ENCODE data around the gene MROH8. TPM values are rescaled to one million over a fixed set of nuclear protein-coding genes. Genes with fewer than 3 reads are reported as not detected.
"Not testable (repeated sequence)": the region's sequence is repeated elsewhere in the genome, so short reads cannot be mapped to it uniquely, and the experiment has no call there.

MROH8 gene
- total RNA-seq, 4 donors from 2014 or later = 1.6 to 6.2 (median 3.2) TPM

DNA sequence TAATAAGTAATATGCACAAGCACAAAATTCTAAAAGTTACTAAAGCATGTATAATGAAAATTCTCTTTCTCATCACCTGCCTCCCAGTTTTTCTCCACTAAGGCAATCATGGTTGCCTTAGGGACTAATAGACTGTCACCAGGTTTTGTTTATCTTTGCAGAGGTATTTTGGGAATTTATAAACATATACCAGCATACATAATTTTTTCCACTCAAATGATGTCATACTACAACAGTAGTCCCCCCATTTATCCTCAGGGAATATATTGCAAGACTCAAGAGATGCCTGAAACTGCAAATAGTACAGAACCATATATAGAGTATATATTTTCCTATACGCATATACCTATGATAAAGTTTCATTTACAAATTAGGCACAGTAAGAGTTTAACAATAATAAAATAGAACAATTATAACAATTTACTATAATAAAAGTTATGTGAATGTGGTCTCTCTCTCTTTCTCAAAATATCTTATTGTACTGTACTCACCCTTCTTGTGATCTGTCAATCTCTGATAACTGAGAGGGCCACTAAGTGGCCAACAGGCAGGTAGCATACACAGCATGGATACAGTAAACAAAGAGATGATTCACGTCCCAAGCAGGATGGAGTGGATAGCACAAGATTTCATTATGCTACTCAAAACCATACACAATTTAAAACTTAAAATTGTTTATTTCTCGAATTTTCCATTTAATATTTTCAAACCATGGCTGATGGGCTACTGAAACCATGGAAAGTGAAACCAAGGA, 103.2 kb downstream of the MROH8 start:
- 73 to 76% methylated on average over 3 of the region's 3 CpGs for WGBS, 2 donors (ENCODE audit: low coverage in 1 of 2)
- Histone ChIP-seq H3K4me1 (no peaks in the 10 kb centered on the region), H3K27ac (no peak overlapping the region), H3K36me3 (peaks cover 0 to 4% of the 10 kb centered on the region in 2 donors), H3K4me3 (no peak overlapping the region), H3K9me3 (no peaks in the 10 kb centered on the region), H3K27me3 (no peaks in the 10 kb centered on the region)
- no peak for ATAC-seq
- TF ChIP-seq EP300 (IDR thresholded peaks at IDR 0.05) = no peak
- TF ChIP-seq, protein P1, sequence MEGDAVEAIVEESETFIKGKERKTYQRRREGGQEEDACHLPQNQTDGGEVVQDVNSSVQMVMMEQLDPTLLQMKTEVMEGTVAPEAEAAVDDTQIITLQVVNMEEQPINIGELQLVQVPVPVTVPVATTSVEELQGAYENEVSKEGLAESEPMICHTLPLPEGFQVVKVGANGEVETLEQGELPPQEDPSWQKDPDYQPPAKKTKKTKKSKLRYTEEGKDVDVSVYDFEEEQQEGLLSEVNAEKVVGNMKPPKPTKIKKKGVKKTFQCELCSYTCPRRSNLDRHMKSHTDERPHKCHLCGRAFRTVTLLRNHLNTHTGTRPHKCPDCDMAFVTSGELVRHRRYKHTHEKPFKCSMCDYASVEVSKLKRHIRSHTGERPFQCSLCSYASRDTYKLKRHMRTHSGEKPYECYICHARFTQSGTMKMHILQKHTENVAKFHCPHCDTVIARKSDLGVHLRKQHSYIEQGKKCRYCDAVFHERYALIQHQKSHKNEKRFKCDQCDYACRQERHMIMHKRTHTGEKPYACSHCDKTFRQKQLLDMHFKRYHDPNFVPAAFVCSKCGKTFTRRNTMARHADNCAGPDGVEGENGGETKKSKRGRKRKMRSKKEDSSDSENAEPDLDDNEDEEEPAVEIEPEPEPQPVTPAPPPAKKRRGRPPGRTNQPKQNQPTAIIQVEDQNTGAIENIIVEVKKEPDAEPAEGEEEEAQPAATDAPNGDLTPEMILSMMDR (IDR thresholded peaks at IDR 0.05) = no peak
- TF ChIP-seq POLR2AphosphoS5 (IDR thresholded peaks at IDR 0.05) = no peak
- no peak for TF ChIP-seq POLR2A (IDR thresholded peaks at IDR 0.05)

DNA sequence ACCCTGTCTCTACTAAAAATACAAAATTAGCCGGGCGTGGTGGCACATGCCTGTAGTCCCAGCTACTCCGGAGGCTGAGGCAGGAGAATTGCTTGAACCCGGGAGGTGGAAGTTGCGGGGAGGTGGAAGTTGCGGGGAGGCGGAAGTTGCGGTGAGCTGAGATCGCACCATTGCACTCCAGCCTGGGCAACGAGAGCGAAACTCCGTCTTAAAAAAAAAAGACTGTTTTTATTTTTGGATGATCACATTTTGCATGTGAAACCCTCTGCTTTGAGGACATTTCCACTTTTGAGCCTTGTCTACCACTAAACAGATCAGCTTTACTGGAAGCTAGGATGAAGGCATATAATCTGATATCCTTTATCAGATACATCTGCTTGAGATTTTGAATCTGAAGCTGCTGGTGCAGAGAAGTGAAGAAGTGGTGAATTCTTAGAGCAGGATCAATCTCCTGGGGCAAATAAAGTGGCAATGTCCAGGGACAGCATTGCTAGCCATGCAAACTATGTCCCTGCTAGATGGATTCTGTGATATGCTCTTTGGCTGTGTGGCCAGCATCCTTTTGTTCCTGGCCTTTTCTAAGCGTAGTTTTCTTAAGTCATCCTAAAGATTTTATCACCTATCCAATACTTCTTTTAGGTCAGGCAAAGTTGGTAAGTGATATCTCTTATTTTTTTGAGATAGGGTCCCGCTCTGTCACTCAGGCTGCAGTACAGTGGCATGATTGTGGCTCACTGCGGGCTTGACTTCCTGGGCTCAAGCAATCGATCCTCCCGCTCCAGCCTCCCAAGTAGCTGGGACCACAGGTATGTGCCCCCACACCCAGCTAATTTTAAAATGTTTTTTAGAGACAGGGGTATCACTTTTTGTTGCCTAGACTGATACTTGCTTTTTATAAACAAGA, 106.8 kb downstream of the MROH8 start:
- H3K4me1 ChIP-seq = no peaks in the 10 kb centered on the region
- no peaks in the 10 kb centered on the region for H3K9me3 ChIP-seq
- TF ChIP-seq EP300 (IDR thresholded peaks at IDR 0.05) (no peak), POLR2A (IDR thresholded peaks at IDR 0.05) (no peak), POLR2AphosphoS5 (IDR thresholded peaks at IDR 0.05) (no peak)
- TF ChIP-seq, protein P1 (IDR thresholded peaks at IDR 0.05) = no peak
- no peak overlapping the region for H3K4me3 ChIP-seq
- ATAC-seq = no peak
- no peaks in the 10 kb centered on the region for H3K27me3 ChIP-seq
- WGBS, 2 donors (ENCODE audit: low coverage in 1 of 2) = 89 to 91% methylated on average over 13 to 17 of the region's 17 CpGs
- peaks cover 0 to 4% of the 10 kb centered on the region in 2 donors for H3K36me3 ChIP-seq
- H3K27ac ChIP-seq = no peak overlapping the region

DNA sequence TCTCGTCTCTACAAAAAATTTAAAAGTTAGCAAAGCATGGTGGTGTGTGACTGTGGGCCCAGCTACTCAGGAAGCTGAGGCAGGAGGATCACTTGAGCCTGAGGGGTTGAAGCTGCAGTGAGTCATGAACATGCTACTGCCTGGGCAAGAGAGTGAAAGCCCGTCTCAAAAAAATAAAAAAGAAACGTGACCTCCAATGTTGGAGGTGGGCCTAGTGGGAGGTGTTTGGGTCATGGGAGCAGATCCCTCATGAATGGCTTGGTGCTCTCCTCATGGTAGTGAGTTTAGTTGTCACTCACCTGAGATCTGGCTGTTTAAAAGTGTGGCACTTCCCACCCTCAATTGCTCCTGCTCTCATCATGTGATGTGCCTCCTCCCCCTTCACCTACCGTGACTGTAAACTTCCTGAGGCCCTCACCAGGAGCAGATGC, 107.9 kb downstream of the MROH8 start:
- WGBS, 2 donors (ENCODE audit: low coverage in 1 of 2) = 78 to 82% methylated on average over 4 of the region's 4 CpGs
- H3K4me1 ChIP-seq = no peaks in the 10 kb centered on the region
- ATAC-seq = no peak
- no peak for TF ChIP-seq POLR2AphosphoS5 (IDR thresholded peaks at IDR 0.05)
- no peak for TF ChIP-seq POLR2A (IDR thresholded peaks at IDR 0.05)
- no peak for TF ChIP-seq EP300 (IDR thresholded peaks at IDR 0.05)
- TF ChIP-seq, protein P1 (IDR thresholded peaks at IDR 0.05) = no peak
- peaks cover 0 to 6% of the 10 kb centered on the region in 2 donors for H3K36me3 ChIP-seq
- no peak overlapping the region for H3K27ac ChIP-seq
- H3K27me3 ChIP-seq = no peaks in the 10 kb centered on the region
- no peak overlapping the region for H3K4me3 ChIP-seq
- H3K9me3 ChIP-seq = no peaks in the 10 kb centered on the region

DNA sequence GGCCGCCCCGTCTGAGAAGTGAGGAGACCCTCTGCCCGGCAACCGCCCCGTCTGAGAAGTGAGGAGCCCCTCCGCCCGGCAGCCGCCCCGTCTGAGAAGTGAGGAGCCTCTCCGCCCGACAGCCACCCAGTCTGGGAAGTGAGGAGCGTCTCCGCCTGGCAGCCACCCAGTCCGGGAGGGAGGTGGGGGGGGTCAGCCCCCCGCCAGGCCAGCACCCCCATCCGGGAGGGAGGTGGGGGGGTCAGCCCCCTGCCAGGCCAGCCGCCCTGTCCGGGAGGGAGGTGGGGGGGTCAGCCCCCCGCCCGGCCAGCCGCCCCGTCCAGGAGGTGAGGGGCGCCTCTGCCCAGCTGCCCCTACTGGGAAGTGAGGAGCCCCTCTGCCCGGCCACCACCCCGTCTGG, 109.8 kb downstream of the MROH8 start:
- ATAC-seq, H3K4me1 ChIP-seq, H3K27me3 ChIP-seq, H3K27ac ChIP-seq, H3K9me3 ChIP-seq, H3K4me3 ChIP-seq: not testable (repeated sequence)
- peaks cover 0 to 25% of the 10 kb centered on the region in 2 donors for H3K36me3 ChIP-seq
- WGBS, 2 donors (ENCODE audit: low coverage in 1 of 2) = no CpG with 5 or more reads among the region's 25 CpGs

DNA sequence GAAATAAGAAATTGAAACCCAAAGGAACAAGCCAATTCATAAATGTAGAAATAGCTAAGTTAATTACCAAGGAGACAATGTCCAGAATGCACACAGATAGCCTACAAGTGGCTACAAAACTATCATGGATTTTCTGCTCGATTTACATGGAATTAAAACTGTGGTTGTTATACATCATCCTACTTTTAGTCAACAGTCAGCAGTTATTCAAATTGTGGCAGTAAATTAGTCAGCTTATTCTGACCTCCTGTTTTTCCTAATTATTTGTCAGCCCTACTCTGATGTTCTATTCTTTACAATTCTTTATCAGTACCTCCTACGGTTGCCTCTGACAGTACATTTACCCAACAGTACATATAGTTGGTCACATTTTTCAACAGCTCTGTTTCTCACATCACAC, 113.2 kb downstream of the MROH8 start:
- Histone ChIP-seq H3K27me3 (no peaks in the 10 kb centered on the region), H3K4me3 (no peak overlapping the region), H3K36me3 (peaks cover 0 to 42% of the 10 kb centered on the region in 2 donors), H3K27ac (no peak overlapping the region), H3K9me3 (no peaks in the 10 kb centered on the region), H3K4me1 (no peaks in the 10 kb centered on the region)
- 51 to 54% methylated on average over 2 of the region's 2 CpGs for WGBS, 2 donors (ENCODE audit: low coverage in 1 of 2)
- TF ChIP-seq EP300 (IDR thresholded peaks at IDR 0.05) = no peak
- TF ChIP-seq, protein P1 (IDR thresholded peaks at IDR 0.05) = no peak
- no peak for TF ChIP-seq POLR2A (IDR thresholded peaks at IDR 0.05)
- TF ChIP-seq POLR2AphosphoS5 (IDR thresholded peaks at IDR 0.05) = no peak
- ATAC-seq = no peak

Data from gastroesophageal sphincter (tissue), 4 donors.